Measurements from ENCODE around the gene TRIM39. TPM values are rescaled to one million over a fixed set of nuclear protein-coding genes. Genes with fewer than 3 reads are reported as not detected.
"Not testable (repeated sequence)": the region's sequence is repeated elsewhere in the genome, so short reads cannot be mapped to it uniquely, and the experiment has no call there.

The TRIM39 gene
- total RNA-seq (2014; rRNA removed) = 10.8 and 13.1 TPM in 2 replicates
- polyA plus RNA-seq (2012) = 5.7 TPM

GRCh38 chr6:30326526-30327231, at the start of gene TRIM39:
TRIM39 (plus strand) TSS chr6:30326927; CDS start chr6:30329318, 2,391 bp downstream.
- peak; percentile 68 for DNase-seq (ENCODE audit: low read depth)

- DNase-seq (ENCODE audit: low read depth) = not testable (repeated sequence)
Measured at GRCh38 chr6:30280988-30281387, 45.7 kb upstream of the TRIM39 start.

- no peak for DNase-seq (ENCODE audit: low read depth)
Measured at GRCh38 chr6:30282522-30282921, 44.2 kb upstream of the TRIM39 start.

GRCh38 chr6:30283761-30284160, 43.0 kb upstream of the TRIM39 start:
- no peak for DNase-seq (ENCODE audit: low read depth)

GRCh38 chr6:30287139-30287538, 39.6 kb upstream of the TRIM39 start:
- DNase-seq (ENCODE audit: low read depth) = no peak

- DNase-seq (ENCODE audit: low read depth) = no peak
Measured at GRCh38 chr6:30295837-30296236, 30.9 kb upstream of the TRIM39 start.

- no peak for DNase-seq (ENCODE audit: low read depth)
Measured at GRCh38 chr6:30304002-30304401, 22.7 kb upstream of the TRIM39 start.

GRCh38 chr6:30311101-30311500, 15.6 kb upstream of the TRIM39 start:
- DNase-seq (ENCODE audit: low read depth) = no peak

- no peak for DNase-seq (ENCODE audit: low read depth)
Measured at GRCh38 chr6:30311671-30312070, 15.1 kb upstream of the TRIM39 start.

GRCh38 chr6:30312266-30312665, 14.5 kb upstream of the TRIM39 start:
- DNase-seq (ENCODE audit: low read depth) = no peak

- no peak for DNase-seq (ENCODE audit: low read depth)
Measured at GRCh38 chr6:30312676-30313321, 13.9 kb upstream of the TRIM39 start.

- DNase-seq (ENCODE audit: low read depth) = no peak
Measured at GRCh38 chr6:30315156-30315555, 11.6 kb upstream of the TRIM39 start.

- no peak for DNase-seq (ENCODE audit: low read depth)
Measured at GRCh38 chr6:30317913-30318589, 8.7 kb upstream of the TRIM39 start.

GRCh38 chr6:30319146-30319835, 7.4 kb upstream of the TRIM39 start:
- DNase-seq (ENCODE audit: low read depth) = peak; percentile 30

- no peak for DNase-seq (ENCODE audit: low read depth)
Measured at GRCh38 chr6:30321692-30322388, 4.9 kb upstream of the TRIM39 start.

- peak; percentile 74 for DNase-seq (ENCODE audit: low read depth)
Measured at GRCh38 chr6:30322527-30323501, 3.9 kb upstream of the TRIM39 start.

GRCh38 chr6:30323806-30324205, 2.9 kb upstream of the TRIM39 start:
- peak; percentile 10 for DNase-seq (ENCODE audit: low read depth)

- DNase-seq (ENCODE audit: low read depth) = peak; percentile 41
Measured at GRCh38 chr6:30325150-30325872, 1.4 kb upstream of the TRIM39 start.

- no peak for DNase-seq (ENCODE audit: low read depth)
Measured at GRCh38 chr6:30325873-30326525, 728 bp upstream of the TRIM39 start.
